Mucosa of descending colon (tissue), 3 donors: ENCODE data around the gene BIRC2. TPM values are rescaled to one million over a fixed set of nuclear protein-coding genes. Genes with fewer than 3 reads are reported as not detected.

Source experiments
- ATAC-seq: fragments of 200-7000 bp; cut with Tn5 transposase; one replicate; pipeline ENCODE4 v1.9.1; 2020; ENCODE audit warnings: mild to moderate bottlenecking, moderate library complexity
- DNase-seq, 3 donors: peaks; one replicate each; pipeline ENCODE4 v3.0.0-alpha.2; 2020
- H3K36me3 ChIP-seq: fragments of 200-600 bp; one replicate; pipeline ENCODE4 v1.8.0; 2021; ENCODE audit warnings: low read depth, mild to moderate bottlenecking
- H3K4me1 ChIP-seq: fragments of 200-600 bp; one replicate; pipeline ENCODE4 v1.8.0; 2021; ENCODE audit warnings: low read depth, mild to moderate bottlenecking
- H3K4me3 ChIP-seq: fragments of 200-600 bp; one replicate; pipeline ENCODE4 v1.8.0; 2021; ENCODE audit warnings: mild to moderate bottlenecking
- H3K9me3 ChIP-seq: fragments of 200-600 bp; one replicate; pipeline ENCODE4 v1.8.0; 2021; ENCODE audit warnings: mild to moderate bottlenecking
- intact Hi-C, 2 donors: fragments of 100-400 bp; cut with DNase I in 1 of 2; cut with micrococcal nuclease in 1 of 2; formaldehyde crosslinking; loops; one replicate each; pipeline versions ENCODE4 v1.11.0 to v1.11.1; 2022; cut with DNase I, micrococcal nuclease
- total RNA-seq, 3 donors: library from RNA; stranded (reverse); fragmentation: NEBNext Ultra II Directional in 2 of 3; extraction: Animal tissue kit (Norgen Biotek cat#: 25700) in 2 of 3; gene quantifications; one replicate each; pipeline versions ENCODE4 v1.2.1 to v1.2.4, GENCODE V29; 2021 to 2023
- TF ChIP-seq, protein P1 (sequence below): fragments of 200-600 bp; IDR thresholded peaks from one replicate; pipeline ENCODE4 v1.8.0; 2022; ENCODE audit warnings: antibody characterized with exemption, mild to moderate bottlenecking
- donor health status: DM: no; HTN: no; CAD: no; lungs with moderate emphysema.
- donor health status: DM: no; HTN: no; CAD: no.
- donor health status: DM: no; HTN: yes; CAD: no.

The BIRC2 gene
- total RNA-seq, 3 donors from 2014 or later, result 42.8 to 55.0 (median 45.2) TPM

DNA sequence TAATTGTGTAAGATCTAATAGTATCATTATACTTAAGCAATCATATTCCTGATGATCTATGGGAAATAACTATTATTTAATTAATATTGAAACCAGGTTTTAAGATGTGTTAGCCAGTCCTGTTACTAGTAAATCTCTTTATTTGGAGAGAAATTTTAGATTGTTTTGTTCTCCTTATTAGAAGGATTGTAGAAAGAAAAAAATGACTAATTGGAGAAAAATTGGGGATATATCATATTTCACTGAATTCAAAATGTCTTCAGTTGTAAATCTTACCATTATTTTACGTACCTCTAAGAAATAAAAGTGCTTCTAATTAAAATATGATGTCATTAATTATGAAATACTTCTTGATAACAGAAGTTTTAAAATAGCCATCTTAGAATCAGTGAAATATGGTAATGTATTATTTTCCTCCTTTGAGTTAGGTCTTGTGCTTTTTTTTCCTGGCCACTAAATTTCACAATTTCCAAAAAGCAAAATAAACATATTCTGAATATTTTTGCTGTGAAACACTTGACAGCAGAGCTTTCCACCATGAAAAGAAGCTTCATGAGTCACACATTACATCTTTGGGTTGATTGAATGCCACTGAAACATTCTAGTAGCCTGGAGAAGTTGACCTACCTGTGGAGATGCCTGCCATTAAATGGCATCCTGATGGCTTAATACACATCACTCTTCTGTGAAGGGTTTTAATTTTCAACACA is 23.3 kb upstream of the BIRC2 start:
- intact Hi-C loops, result no loop called here
- peaks cover 4% of the 10 kb centered on the region for H3K4me1 ChIP-seq

DNA sequence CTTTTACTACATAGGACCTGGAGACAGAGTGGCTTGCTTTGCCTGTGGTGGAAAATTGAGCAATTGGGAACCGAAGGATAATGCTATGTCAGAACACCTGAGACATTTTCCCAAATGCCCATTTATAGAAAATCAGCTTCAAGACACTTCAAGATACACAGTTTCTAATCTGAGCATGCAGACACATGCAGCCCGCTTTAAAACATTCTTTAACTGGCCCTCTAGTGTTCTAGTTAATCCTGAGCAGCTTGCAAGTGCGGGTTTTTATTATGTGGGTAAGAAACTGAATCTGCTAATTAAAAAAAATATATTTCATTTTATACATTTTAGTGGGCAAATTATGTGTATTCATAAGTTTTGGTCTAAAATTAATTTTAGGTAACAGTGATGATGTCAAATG is 21.9 kb upstream of the BIRC2 start:
- ATAC-seq (no peak), DNase-seq (no peak)
- TF ChIP-seq, protein P1, sequence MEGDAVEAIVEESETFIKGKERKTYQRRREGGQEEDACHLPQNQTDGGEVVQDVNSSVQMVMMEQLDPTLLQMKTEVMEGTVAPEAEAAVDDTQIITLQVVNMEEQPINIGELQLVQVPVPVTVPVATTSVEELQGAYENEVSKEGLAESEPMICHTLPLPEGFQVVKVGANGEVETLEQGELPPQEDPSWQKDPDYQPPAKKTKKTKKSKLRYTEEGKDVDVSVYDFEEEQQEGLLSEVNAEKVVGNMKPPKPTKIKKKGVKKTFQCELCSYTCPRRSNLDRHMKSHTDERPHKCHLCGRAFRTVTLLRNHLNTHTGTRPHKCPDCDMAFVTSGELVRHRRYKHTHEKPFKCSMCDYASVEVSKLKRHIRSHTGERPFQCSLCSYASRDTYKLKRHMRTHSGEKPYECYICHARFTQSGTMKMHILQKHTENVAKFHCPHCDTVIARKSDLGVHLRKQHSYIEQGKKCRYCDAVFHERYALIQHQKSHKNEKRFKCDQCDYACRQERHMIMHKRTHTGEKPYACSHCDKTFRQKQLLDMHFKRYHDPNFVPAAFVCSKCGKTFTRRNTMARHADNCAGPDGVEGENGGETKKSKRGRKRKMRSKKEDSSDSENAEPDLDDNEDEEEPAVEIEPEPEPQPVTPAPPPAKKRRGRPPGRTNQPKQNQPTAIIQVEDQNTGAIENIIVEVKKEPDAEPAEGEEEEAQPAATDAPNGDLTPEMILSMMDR, result no peak
- intact Hi-C loops, result no loop called here
- Histone ChIP-seq H3K9me3 (no peaks in the 10 kb centered on the region), H3K36me3 (no peaks in the 10 kb centered on the region), H3K4me1 (peaks cover 4% of the 10 kb centered on the region), H3K4me3 (no peak overlapping the region)

More for the DNA sequence above, 23.3 kb upstream of the BIRC2 start:
- Histone ChIP-seq H3K4me3 (no peak overlapping the region), H3K9me3 (no peaks in the 10 kb centered on the region), H3K36me3 (no peaks in the 10 kb centered on the region)
- DNase-seq (no peak), ATAC-seq (no peak)
- TF ChIP-seq, protein P1, result no peak

GRCh38 chr11:102328748-102329147 is 18.3 kb upstream of the BIRC2 start:
- no peaks in the 10 kb centered on the region for H3K9me3 ChIP-seq
- no peaks in the 10 kb centered on the region for H3K36me3 ChIP-seq
- TF ChIP-seq, protein P1, result no peak
- no peaks in the 10 kb centered on the region for H3K4me1 ChIP-seq
- intact Hi-C loops, result no loop called here
- no peak for ATAC-seq
- H3K4me3 ChIP-seq, result no peak overlapping the region
- no peak for DNase-seq

DNA sequence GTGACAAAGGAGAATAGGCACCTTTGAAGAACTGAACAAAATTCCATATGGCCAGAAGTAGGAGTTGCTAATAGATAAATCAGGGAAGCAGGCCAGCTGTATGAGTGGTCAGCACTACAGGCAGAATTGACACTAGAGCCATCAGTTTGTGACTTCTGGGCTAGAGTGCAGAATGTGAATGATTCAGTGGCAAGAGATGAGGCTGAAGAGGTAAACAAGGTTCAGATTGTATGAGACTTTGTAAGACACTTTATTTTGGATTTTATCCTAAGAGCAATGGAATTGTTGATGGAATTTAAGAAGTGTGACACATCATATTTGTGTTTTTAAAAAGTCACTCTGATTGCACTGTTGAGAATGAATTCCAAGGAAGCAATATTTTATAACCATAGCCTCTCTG is 16.8 kb upstream of the BIRC2 start:
- ATAC-seq (no peak), DNase-seq (no peak)
- H3K36me3 ChIP-seq, result no peaks in the 10 kb centered on the region
- no peaks in the 10 kb centered on the region for H3K4me1 ChIP-seq
- TF ChIP-seq, protein P1, result no peak
- no peak overlapping the region for H3K4me3 ChIP-seq
- no peaks in the 10 kb centered on the region for H3K9me3 ChIP-seq
- intact Hi-C loops, result no loop called here

GRCh38 chr11:102331341-102331740 is 15.7 kb upstream of the BIRC2 start:
- intact Hi-C loops, result no loop called here
- Histone ChIP-seq H3K36me3 (no peaks in the 10 kb centered on the region), H3K4me3 (no peak overlapping the region), H3K9me3 (no peaks in the 10 kb centered on the region), H3K4me1 (no peaks in the 10 kb centered on the region)
- ATAC-seq (no peak), DNase-seq (no peak)
- TF ChIP-seq, protein P1, result no peak
